Cerebellar nuclear complex (tissue), 1 donor: ENCODE results near the gene GNG3.
"Not testable (repeated sequence)": the region's sequence is repeated elsewhere in the genome, so short reads cannot be mapped to it uniquely, and the experiment has no call there.

Experiments
- DNase-seq, 2 experiments: peaks; one replicate each; lab custom pipeline; 2025; lab: John Stamatoyannopoulos, UW

The GNG3 gene

DNA sequence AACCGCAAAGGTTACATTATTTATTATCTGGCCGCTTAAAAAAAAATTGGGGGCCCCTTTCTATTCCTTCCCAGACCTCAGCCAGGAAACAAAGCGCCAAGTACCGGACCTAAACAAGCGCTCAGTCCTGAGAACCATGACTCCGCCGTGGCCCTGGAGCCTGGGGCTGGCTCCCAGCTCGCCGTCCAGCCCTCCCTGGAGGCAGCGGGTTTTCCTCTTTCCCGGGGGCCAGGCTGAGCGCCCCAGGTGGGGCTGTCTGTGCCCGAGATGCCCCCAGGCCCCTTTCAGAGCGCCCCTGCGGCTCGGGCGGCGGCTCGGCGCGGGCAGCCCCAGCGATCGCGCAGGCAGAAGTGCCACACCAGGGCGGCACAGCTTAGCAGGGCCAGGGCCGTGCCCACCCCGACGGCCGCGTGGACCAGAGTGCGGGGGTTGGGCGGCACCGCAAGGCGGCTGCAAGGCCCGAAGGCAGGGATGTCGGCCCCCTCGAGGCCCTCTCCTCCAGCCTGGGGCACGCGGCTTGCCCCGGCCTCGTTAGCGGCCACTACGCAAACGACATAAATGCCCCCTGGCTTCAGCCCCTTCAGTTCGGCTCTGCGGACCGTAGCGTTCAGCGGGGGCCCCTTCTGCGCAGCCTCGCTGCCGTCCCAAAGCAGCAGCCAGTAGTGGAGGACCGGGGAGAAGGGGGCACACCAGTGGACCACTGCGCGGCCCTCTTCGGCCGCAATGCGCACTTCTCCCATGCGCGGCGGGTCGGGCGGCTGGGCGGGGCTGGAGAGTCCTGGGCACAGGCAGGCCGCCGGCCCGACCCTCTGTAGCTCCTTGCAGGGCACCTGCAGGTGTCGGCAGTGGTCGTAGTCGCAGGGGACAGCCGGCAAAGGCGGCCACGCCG is 19.7 kb upstream of the GNG3 start:
- no peak for DNase-seq

DNA sequence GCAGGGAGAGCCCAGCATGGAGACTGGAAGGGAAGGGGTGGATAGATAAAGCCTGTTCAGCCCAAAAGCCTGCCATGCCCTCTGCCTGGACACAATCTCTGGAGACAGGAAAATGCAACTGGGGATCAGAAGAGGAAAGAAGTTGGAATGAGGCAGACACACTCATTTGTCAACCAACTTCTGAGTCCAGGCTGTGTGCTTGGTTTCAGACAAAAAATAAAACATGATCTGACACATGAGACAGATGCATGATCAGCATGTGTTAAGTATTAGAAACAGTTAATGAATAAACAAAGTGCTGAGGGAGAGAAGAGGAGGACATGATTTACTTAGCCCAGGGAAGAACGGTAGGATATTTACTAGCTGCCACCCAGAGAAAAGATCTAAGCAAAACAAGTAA is 19.0 kb upstream of the GNG3 start:
- DNase-seq = no peak

GRCh38 chr11:62689421-62690183 is 17.9 kb upstream of the GNG3 start, which contains the start of gene LRRN4CL:
TSS of gene LRRN4CL (minus strand) at chr11:62689530. CDS start at chr11:62688508, 1,022 bp downstream.
- DNase-seq = no peak

- DNase-seq = not testable (repeated sequence)
Observed at GRCh38 chr11:62693624-62694023, 13.9 kb upstream of the GNG3 start.

- DNase-seq = peak; percentile 75 to 76
Observed at GRCh38 chr11:62694455-62695167, 12.9 kb upstream of the GNG3 start.

DNA sequence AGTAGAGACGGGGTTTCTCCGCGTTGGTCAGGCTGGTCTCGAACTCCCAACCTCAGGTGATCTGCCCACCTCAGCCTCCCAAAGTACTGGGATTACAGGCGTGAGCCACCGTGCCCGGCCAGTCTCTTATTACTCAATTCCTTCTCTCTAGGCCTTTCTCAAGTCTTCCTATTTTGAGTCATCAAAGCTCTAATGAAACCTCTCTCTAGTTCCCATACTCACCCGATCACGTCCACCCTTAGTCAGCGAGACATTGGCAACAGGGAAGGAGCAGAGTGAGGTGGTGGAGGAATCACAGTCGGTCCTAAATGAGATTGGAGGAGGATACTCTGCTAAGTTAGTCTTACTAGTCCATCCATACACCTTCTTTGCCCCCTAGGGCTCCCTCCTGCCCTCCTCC is 5.2 kb upstream of the GNG3 start:
- DNase-seq = no peak

GRCh38 chr11:62703921-62704320 is 3.6 kb upstream of the GNG3 start:
- DNase-seq = not testable (repeated sequence)

GRCh38 chr11:62705413-62705812 is 2.1 kb upstream of the GNG3 start:
- DNase-seq = no peak

DNA sequence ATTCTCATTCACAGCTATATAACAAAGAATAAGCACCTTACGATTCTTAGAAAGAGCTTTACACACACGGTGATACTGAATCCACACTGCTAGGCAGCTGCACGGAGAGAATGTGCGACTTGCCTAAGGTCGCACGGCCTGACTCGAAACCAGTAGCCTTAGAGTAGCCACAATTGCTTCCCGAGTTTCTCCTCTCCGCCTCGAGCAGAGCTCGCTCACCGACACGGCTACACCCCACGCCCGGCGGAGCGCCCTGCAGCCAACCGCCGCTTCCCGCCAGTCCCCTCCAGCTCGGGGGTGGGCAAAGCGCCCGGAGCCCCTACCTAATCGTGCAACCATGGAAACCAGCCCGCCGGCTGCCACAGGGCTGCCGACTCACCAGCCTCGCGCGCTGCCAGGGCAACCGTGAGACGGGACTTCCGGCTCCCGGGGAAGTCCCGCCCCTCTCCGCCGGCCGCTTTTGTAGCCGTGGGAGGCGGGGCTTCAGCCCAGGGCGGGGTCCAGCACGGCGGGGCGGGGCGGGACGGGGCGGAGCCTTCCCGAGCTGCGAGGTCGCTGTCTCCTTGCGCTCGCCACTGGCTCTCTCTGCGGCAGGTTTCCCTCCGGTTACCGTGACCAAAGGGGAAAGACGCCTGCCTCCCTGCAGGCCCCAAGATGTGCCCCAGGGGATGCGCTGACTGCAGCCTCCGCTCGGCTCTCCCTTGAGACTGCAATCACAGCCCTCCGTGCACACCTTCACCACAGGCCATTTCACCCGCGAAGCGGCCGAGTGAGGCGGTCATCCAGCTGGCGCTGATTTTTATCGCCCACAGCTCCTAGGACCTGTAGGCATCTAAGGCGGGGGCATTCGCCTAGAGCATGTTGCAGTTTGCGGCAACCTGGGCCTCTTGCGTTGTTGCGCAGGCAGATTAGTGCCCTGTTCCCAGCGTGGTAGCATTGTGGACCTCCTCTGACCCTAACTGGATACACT is 1.3 kb upstream of the GNG3 start:
- DNase-seq = peak; percentile 40 to 70

DNA sequence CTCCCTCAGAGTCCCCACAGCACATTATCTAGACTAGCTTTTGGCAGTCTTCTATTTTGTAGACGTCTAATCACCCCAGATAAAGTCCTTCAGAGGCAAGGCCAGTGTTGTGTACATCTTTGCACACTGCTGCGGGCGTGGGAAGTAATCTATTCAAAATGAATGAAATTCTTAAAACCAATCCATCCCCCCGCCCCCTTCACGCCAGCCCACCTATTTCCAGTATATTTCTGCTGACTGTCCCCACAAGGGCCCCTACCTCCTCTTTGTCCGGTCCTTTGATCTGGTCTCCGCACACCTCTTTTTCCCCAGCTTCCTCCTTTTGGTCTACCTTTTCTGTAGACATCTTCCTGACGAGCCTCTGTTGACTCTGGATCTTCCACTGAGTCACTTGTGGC is 627 bp upstream of the GNG3 start:
- DNase-seq = no peak

- DNase-seq = no peak
Observed at GRCh38 chr11:62708392-62708791, 916 bp downstream of the GNG3 start.

DNA sequence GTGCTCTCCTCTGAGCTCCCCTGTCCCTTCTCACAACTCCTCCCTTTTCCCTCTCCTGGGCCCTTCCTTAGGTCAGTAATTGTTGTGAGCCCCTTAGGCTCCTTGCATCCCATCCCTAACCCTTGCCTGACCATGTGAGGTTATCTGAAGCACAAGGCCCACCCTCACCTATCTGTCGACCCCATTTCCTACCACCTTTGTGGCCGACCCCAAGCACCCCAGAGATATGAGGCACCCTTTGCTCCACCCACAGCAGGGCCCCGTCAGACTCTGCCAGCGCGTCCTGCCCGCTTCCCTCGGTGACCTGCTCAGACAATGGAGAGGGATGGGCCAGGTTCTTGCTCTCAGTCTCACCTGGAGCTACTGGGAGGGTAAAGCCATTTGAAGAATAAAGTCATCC is 1.3 kb downstream of the GNG3 start:
- DNase-seq = peak in 1 of 2 experiments; percentile 24

GRCh38 chr11:62709247-62710000 is 1.9 kb downstream of the GNG3 start:
- DNase-seq = peak; percentile 83 to 84

- DNase-seq = no peak
Observed at GRCh38 chr11:62710001-62710345, 2.5 kb downstream of the GNG3 start.

DNA sequence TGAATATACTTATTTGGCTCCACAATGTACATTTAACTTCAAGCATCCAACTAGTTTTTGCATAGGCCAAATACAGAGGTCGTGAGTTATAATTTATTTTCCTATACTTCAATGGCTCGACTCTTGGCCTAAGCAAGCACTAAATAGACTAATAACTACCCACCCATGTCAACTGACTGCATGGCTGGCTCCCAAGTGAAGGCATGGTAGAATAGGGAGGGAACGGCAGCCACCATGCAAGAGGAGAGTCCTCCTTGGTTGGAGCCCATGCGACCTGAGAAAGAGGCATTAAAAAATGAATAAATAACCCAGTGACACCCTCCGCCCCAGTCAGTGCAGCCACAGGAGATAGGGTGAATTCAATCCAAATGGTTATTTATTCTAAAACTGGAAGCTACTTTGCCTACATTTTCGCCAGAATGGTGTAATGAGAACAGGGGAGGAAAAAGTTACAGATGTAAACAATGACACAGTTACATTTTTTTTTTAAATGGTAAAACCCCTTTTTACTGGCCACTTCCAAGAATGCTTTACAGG is 4.9 kb downstream of the GNG3 start:
- DNase-seq = no peak

DNA sequence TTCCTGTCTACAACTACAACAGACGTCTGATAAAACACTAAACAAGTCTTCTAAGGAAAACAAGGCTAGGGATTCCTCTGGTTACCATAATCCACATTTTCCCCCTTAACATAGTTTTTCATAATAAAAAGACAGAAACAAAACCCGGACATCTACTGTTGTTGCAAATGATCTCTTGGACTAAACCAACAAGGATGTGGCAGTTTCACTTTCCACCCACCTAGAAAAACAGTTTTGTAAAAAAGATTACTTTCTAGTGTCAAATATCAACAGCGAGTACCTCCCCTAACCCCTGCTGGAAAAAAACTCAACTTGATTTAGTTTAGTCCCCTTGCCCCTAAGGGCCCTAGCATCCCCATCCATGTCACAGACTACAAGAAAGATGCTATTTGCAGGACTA is 5.4 kb downstream of the GNG3 start:
- DNase-seq = no peak

DNA sequence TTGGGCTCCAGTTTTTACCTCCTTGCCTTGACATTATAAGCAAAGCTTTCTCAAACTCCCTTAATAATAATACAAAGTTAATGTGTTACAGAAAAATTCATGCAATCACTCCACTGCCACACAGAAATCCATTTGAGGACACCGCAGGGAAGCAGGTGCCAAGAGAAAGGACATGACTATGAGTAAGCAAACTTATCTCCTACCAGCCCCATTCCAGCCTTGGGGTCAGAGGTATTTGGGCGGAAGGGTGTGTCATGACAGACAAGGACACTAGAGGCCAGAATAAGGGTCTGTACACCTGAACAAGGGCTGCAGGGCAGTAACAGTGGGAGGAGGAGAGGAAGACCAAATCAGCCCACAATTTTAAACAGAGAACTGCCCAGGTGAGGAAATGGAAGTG is 5.9 kb downstream of the GNG3 start:
- no peak for DNase-seq

DNA sequence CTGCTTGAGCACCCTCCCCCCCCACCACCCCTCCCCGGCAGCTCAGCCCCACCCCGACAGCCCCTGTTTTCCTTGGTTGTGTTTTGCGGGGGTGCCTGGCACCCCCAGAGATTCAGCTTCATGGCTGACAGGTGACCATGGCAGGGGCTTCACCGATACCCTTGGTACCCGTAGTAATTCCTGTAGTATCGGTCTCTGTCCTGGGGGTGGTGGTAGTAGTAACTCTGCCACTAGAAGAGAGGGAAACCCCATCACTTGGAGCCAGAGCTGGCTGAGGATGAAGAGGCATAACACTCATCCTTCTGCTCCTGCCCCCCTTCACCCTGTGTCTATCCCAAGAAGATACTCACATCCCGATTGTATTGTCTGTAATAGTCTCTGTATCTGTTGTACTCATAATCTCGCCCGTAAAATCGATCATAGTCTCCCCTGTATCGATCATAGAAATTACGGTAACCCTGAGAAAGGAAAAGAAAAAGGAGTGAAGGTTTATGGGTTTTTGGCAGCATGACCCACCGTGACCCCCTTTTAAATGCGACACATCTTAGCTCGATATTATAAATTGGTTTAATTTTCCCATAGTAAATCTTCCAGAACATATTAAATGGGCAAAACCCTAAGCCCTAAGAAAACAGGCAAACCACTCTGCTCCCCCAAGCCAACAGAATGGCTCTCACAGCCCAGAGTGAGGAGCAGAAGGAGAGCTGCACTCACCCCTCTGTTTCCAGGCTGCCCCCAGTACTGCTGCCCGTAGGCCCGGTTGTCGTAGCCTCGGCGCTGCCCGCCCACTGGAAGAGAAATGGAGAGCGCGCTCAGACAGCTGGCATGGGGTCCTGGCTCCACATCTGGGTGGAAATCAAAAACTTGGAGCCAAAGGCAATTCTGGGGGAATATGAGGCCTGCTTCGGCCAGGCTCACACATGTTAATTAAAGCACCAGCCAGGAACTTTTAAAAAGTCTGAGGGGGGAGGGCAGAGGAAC is 8.0 kb downstream of the GNG3 start:
- no peak for DNase-seq

DNA sequence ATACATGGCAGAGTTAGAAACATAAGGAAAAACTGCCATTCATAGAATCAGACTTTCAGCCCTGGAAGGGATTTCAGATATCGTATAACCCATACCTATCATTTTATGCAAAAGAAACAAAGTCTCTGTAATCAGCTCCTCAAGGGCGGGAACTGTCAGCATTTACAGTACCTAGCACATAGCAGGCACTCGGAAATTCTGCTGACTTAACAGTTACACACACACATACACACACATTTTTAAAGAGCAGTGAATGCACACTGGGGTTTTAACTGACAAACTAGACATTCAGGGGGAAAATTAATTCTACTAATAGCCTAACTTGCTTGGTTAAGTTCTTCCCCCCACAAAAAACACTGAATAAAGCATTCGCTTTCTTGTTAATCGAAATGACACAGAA is 8.7 kb downstream of the GNG3 start:
- no peak for DNase-seq
